Fibroblast of mammary gland (primary cell): ENCODE results near the gene NHERF1.

Experiments
- DNase-seq: peaks from one replicate; pipeline ENCODE4 v3.0.0-alpha.2; 2010; ENCODE audit warnings: low read depth
- H3K4me3 ChIP-seq: 2 replicates; pipeline ENCODE4 v1.5.1; 2011; ENCODE audit warnings: low read depth, mild to moderate bottlenecking, low read length, moderate library complexity; ENCODE audit not compliant: control insufficient read depth
- TF ChIP-seq, protein P1 (sequence below): conservative IDR thresholded peaks from 2 replicates; pipeline ENCODE4 v1.5.1; 2011; ENCODE audit warnings: low read depth, low read length, inconsistent platforms; ENCODE audit not compliant: control insufficient read depth, insufficient read depth

Gene NHERF1

DNA sequence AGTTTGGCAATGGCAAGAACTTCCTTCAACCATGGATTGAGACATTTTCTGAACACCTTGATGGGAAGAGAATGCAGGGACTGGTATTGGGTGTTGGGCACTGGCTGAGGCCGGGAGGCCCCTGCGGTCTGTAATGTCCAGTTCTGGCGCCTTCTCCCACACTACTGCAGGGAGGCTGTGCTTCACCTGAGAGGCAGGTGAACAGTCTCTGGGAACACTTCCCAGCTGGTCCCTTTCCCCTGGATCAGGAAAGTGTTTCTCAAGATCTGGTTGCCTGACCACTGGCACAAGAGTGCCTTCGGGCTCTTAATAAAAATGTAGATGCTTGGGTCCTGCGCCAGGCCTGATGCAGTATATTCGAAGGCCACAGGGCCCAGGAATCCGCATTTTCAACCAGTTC lies 56.3 kb downstream of the NHERF1 start:
- no peak overlapping the region for H3K4me3 ChIP-seq
- TF ChIP-seq, protein P1, sequence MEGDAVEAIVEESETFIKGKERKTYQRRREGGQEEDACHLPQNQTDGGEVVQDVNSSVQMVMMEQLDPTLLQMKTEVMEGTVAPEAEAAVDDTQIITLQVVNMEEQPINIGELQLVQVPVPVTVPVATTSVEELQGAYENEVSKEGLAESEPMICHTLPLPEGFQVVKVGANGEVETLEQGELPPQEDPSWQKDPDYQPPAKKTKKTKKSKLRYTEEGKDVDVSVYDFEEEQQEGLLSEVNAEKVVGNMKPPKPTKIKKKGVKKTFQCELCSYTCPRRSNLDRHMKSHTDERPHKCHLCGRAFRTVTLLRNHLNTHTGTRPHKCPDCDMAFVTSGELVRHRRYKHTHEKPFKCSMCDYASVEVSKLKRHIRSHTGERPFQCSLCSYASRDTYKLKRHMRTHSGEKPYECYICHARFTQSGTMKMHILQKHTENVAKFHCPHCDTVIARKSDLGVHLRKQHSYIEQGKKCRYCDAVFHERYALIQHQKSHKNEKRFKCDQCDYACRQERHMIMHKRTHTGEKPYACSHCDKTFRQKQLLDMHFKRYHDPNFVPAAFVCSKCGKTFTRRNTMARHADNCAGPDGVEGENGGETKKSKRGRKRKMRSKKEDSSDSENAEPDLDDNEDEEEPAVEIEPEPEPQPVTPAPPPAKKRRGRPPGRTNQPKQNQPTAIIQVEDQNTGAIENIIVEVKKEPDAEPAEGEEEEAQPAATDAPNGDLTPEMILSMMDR = no peak
- no peak for DNase-seq

DNA sequence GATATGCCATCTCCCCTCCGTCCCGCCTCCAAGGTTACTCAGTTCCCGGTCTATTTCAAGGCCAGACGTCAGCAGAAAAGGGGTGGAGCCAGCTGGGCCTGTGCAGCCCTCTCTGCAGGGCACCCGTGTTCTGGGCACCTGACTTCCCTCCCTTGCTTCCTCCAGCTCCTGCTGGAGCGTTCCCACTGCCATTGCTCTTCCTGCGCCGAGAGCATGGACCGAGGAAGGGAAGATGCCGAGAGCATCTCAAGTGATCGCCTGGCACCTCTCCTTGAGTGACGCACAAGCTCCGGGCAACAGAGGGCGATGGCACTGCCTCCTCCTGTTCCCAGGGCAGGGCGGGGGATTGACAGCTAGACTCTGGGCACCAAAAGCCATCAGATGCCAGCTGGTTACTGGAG lies 57.2 kb downstream of the NHERF1 start:
- DNase-seq = no peak
- H3K4me3 ChIP-seq = no peak overlapping the region
- TF ChIP-seq, protein P1 = no peak

DNA sequence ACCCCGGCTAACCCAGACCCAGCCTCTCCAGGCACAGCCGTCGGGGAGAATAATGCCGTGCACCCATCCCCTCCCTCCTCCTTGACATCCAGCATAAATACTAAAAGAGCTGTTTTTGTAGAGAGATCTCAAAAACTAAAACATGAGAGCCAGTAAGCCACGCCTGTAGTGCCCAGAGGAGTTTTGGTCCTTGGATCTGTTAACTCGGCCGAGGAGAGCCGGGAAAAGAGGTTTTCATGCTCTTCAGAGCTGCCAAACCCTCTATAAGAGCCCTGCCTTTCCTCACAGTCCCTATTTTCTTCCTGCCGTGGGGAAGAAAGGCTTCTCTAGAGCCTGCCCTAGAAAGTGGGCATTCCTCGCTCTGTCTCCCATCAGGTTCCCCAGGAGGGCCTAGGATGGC lies 57.9 kb downstream of the NHERF1 start:
- TF ChIP-seq, protein P1 = no peak
- no peak for DNase-seq
- no peak overlapping the region for H3K4me3 ChIP-seq

DNA sequence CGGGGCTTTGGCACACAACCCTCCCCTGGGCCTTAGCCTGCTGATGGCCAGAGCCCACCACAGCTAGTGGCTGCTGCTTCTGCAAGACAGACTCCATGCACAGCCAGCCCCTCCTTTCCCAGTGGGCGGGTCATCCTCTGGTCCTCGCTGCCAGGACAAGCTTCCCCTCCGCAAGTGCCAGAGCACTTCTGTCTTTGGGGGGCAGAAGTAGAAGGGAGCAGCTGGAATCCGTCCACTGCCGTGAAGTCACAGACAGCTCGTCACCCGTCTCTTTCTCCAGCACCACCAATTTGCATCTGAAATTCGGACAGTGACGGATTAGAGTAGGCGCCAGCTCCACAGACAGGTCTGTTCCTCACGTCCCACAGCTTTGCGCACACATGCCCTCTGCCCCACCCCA lies 59.0 kb downstream of the NHERF1 start:
- TF ChIP-seq, protein P1 = no peak
- DNase-seq = no peak
- H3K4me3 ChIP-seq = no peak overlapping the region

DNA sequence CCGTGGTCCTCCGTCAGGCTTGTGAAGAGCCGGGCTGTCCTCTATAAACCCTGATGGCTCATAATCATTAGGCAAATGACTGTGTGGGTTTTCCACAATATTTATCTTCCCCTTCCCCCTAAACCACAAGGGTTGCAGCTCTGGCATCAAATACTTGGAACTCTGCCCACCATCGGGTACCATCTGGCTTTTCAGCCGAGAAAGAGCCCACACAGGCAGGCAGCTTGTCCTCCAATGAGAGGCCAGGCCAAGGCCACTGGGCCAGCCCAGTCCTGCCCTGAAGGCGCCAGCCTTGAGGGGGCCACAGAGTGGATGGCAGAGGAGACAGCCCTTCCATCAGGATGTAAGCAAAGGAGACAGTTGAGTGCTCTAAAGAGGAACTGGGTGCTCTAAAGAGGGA lies 59.5 kb downstream of the NHERF1 start:
- H3K4me3 ChIP-seq = no peak overlapping the region
- no peak for DNase-seq
- TF ChIP-seq, protein P1 = no peak

DNA sequence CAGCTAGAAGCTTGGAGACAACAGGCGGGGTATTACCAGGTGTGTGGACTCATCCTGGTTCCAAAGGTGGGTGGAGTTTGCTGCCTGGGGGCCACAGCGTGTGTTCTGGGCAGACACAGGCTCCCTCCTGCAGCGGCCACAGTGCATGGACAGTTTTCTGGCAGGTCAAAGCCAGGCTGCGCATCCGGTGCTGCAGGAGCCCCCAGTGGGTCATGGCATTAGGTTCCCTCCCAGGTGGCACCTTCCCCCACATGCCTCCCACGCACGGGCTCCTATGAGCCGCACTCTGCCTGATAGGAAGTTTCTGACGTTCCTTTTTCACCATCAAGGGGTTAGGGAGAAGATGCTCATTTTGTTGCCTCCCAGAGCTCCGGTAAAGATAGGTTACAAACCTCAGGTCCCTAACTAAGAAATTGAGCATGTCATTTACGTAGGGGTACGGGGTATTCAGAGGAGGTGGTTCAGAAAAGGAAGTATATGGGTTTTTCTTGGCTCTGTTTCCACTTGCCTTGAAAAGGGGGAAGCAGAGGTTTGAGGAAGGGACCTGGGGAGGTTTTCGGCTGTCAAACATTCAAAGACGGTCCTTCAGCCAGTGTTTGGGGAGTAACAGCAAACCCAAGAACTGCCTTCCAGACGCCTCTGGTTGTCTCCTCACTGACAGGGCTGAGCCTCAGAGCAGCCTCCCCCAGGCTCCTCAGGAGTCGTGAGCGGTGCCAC lies 60.4 kb downstream of the NHERF1 start:
- no peak for DNase-seq
- H3K4me3 ChIP-seq = no peak overlapping the region
- TF ChIP-seq, protein P1 = no peak
